SU-DHL-6 (cell line): Measurements from ENCODE around the gene PPFIA4.

Experiments used
- H2AFZ ChIP-seq: fragments of 200-600 bp; sonication (generic); 2 replicates; pipeline ENCODE4 v1.6.1; 2014; ENCODE audit warnings: low read depth, mild to moderate bottlenecking, moderate library complexity, mixed read lengths, antibody characterized with exemption, low read length; ENCODE audit not compliant: severe bottlenecking
- H3F3A ChIP-seq: fragments of 200-600 bp; shearing (Covaris generic); 2 replicates; pipeline ENCODE4 v1.6.0; 2016; ENCODE audit warnings: antibody characterized with exemption, mild to moderate bottlenecking; ENCODE audit not compliant: insufficient read depth
- H3K27ac ChIP-seq: fragments of 200-600 bp; sonication (generic); 2 replicates; pipeline ENCODE4 v1.5.1; 2016; ENCODE audit warnings: low read depth, mild to moderate bottlenecking, low read length, moderate library complexity, mixed read lengths
- H3K27me3 ChIP-seq: fragments of 200-600 bp; sonication (generic), shearing (Covaris generic); 2 replicates; pipeline ENCODE4 v1.6.0; 2014; ENCODE audit warnings: mild to moderate bottlenecking, low read length
- H3K36me3 ChIP-seq: fragments of 200-600 bp; sonication (generic); 2 replicates; pipeline ENCODE4 v1.6.1; 2014; ENCODE audit warnings: mild to moderate bottlenecking, low read length, mixed read lengths
- H3K4me2 ChIP-seq: fragments of 300-600, 200-600 bp; shearing (Covaris generic), sonication (generic); 2 replicates; pipeline ENCODE4 v1.6.0; 2014; ENCODE audit warnings: low read length, low read depth, mild to moderate bottlenecking; ENCODE audit not compliant: poor library complexity, severe bottlenecking
- H3K4me3 ChIP-seq: fragments of 200-600 bp; sonication (generic); 2 replicates; pipeline ENCODE4 v1.5.1; 2014; ENCODE audit warnings: antibody characterized with exemption, low read length, mild to moderate bottlenecking, mixed read lengths; ENCODE audit not compliant: insufficient read depth, poor library complexity, severe bottlenecking
- H3K79me2 ChIP-seq: fragments of 200-600 bp; sonication (generic); 2 replicates; pipeline ENCODE4 v1.6.1; 2014; ENCODE audit warnings: mild to moderate bottlenecking, low read length, moderate library complexity; ENCODE audit not compliant: insufficient read depth
- H3K9ac ChIP-seq: fragments of 200-600 bp; sonication (generic); 2 replicates; pipeline ENCODE4 v1.7.0; 2014; ENCODE audit warnings: mild to moderate bottlenecking, low read length
- H3K9me2 ChIP-seq: fragments of 200-600 bp; sonication (generic); replicated peaks from 2 replicates; pipeline ENCODE4 v1.6.1; 2014; ENCODE audit warnings: low read length; ENCODE audit not compliant: insufficient read depth
- H3K9me3 ChIP-seq: fragments of 200-600 bp; sonication (generic); 2 replicates; pipeline ENCODE4 v1.6.1; 2014; ENCODE audit warnings: low read length, mixed read lengths; ENCODE audit not compliant: insufficient read depth
- H4K20me1 ChIP-seq: fragments of 200-600 bp; sonication (generic); 2 replicates; pipeline ENCODE4 v1.6.1; 2014; ENCODE audit warnings: low read depth, mild to moderate bottlenecking, antibody characterized with exemption, low read length, moderate library complexity, mixed read lengths
- CTCF ChIP-seq: fragments of 200-600 bp; sonication (generic); IDR thresholded peaks from one replicate; pipeline ENCODE4 v1.5.1; 2017; ENCODE audit warnings: antibody characterized with exemption, mild to moderate bottlenecking, low read length, moderate library complexity; ENCODE audit not compliant: insufficient read depth, poor library complexity, severe bottlenecking
- EZH2phosphoT487 ChIP-seq: fragments of 200-600 bp; sonication (generic), shearing (Covaris generic); conservative IDR thresholded peaks from 2 replicates; pipeline ENCODE4 v1.6.1; 2018; ENCODE audit warnings: mild to moderate bottlenecking, antibody characterized with exemption, low read length, moderate library complexity, mixed read lengths

Gene PPFIA4

GRCh38 chr1:203085528-203086406, 59.5 kb downstream of the PPFIA4 start, which contains the start of gene MYOG:
MYOG (minus strand) TSS chr1:203086012; CDS start chr1:203085961, 51 bp downstream.
- H2AFZ ChIP-seq, result no peak within 1 kb of the TSS
- TF ChIP-seq CTCF (no peak), EZH2phosphoT487 (no peak)

GRCh38 chr1:203086992-203087763, 60.9 kb downstream of the PPFIA4 start:
- no peak overlapping the region for H3K27ac ChIP-seq
- H3K9me3 ChIP-seq, result no peaks in the 10 kb centered on the region
- H3K79me2 ChIP-seq, result no peaks in the 10 kb centered on the region
- no peaks in the 10 kb centered on the region for H3K27me3 ChIP-seq
- no peak overlapping the region for H3K4me3 ChIP-seq
- no peaks in the 10 kb centered on the region for H3K36me3 ChIP-seq
- TF ChIP-seq CTCF (no peak), EZH2phosphoT487 (no peak)
- H3K9me2 ChIP-seq, result no peaks in the 10 kb centered on the region
- no peaks in the 10 kb centered on the region for H4K20me1 ChIP-seq
- no peak overlapping the region for H2AFZ ChIP-seq
- no peaks in the 10 kb centered on the region for H3F3A ChIP-seq
- H3K9ac ChIP-seq, result no peak overlapping the region
- H3K4me2 ChIP-seq, result no peak overlapping the region

More at GRCh38 chr1:203085528-203086406, 59.5 kb downstream of the PPFIA4 start, which contains the start of gene MYOG:
- Histone ChIP-seq H4K20me1 (no peaks in the 10 kb centered on the region), H3K27ac (no peak within 1 kb of the TSS), H3K4me2 (no peak within 1 kb of the TSS), H3K9me2 (no peaks in the 10 kb centered on the region), H3K4me3 (no peak within 1 kb of the TSS), H3K9ac (no peak within 1 kb of the TSS), H3F3A (no peaks in the 10 kb centered on the region), H3K9me3 (no peaks in the 10 kb centered on the region), H3K27me3 (no peaks in the 10 kb centered on the region), H3K79me2 (no peaks in the 10 kb centered on the region), H3K36me3 (no peaks in the 10 kb centered on the region)

- Histone ChIP-seq H3K4me2 (no peak overlapping the region), H2AFZ (no peak overlapping the region), H3K9ac (no peak overlapping the region), H3K9me3 (no peaks in the 10 kb centered on the region), H3K79me2 (no peaks in the 10 kb centered on the region), H3K36me3 (no peaks in the 10 kb centered on the region), H3K9me2 (no peaks in the 10 kb centered on the region), H3K4me3 (no peak overlapping the region), H3K27ac (no peak overlapping the region), H3F3A (no peaks in the 10 kb centered on the region), H3K27me3 (no peaks in the 10 kb centered on the region), H4K20me1 (no peaks in the 10 kb centered on the region)
- TF ChIP-seq EZH2phosphoT487 (no peak), CTCF (no peak)
These were observed 62.1 kb downstream of the PPFIA4 start for GRCh38 chr1:203088441-203088840.
